GM10248 (cell line): ENCODE data around the gene LGALS14.

Experiments
- CTCF ChIA-PET: fragments of 300-600 bp; sonication (Branson Sonifier 250); formaldehyde crosslinking; extraction: SDS; loops from one replicate; lab custom pipeline; 2021; ENCODE audit warnings: antibody characterized with exemption; lab: Yijun Ruan, JAX
- POLR2A ChIA-PET: fragments of 350-650 bp; sonication (Branson Sonifier 250); formaldehyde crosslinking; extraction: SDS; loops from one replicate; lab custom pipeline; 2020; ENCODE audit warnings: antibody characterized with exemption; lab: Yijun Ruan, JAX
- DNase-seq: peaks from one replicate; pipeline ENCODE4 v3.0.0; 2012; ENCODE audit errors: extremely low spot score
- TF ChIP-seq, protein P1 (sequence below): IDR thresholded peaks from 2 replicates; pipeline ENCODE4 v1.5.1; 2012; ENCODE audit warnings: mild to moderate bottlenecking, low read depth; ENCODE audit errors: extremely low read depth, missing control alignments, control extremely low read depth

LGALS14 gene

GRCh38 chr19:39746836-39747529 lies 42.7 kb downstream of the LGALS14 start:
- CTCF ChIA-PET = no interaction called here
- POLR2A ChIA-PET = no interaction called here
- TF ChIP-seq, protein P1, sequence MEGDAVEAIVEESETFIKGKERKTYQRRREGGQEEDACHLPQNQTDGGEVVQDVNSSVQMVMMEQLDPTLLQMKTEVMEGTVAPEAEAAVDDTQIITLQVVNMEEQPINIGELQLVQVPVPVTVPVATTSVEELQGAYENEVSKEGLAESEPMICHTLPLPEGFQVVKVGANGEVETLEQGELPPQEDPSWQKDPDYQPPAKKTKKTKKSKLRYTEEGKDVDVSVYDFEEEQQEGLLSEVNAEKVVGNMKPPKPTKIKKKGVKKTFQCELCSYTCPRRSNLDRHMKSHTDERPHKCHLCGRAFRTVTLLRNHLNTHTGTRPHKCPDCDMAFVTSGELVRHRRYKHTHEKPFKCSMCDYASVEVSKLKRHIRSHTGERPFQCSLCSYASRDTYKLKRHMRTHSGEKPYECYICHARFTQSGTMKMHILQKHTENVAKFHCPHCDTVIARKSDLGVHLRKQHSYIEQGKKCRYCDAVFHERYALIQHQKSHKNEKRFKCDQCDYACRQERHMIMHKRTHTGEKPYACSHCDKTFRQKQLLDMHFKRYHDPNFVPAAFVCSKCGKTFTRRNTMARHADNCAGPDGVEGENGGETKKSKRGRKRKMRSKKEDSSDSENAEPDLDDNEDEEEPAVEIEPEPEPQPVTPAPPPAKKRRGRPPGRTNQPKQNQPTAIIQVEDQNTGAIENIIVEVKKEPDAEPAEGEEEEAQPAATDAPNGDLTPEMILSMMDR = no peak
- DNase-seq = no peak

DNA sequence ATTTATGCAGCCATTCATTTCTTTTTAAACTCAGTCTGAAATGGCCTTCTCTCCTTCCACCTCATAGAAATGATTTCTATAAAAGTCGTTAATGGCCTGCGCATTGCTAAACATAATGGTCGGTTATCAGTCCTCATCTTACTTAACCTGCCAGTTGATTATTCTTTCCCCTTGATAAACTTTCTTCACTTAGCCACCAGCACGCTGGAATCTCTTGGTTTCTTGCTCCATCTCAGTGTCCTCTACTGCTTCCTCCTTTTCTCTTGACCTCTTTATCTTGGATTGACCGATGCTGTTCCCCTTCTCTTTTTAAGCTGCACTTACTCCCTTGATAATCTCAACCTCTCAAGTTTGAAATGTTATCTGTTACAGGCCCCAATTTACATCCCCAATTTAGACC lies 45.7 kb downstream of the LGALS14 start:
- no peak for DNase-seq
- TF ChIP-seq, protein P1 = no peak
- POLR2A ChIA-PET = no interaction called here
- CTCF ChIA-PET = interaction anchor here (2.1 kb wide), 1 partner anchor 9 kb away, joined by 6 read pairs; no protein-coding TSS in a partner anchor

- CTCF ChIA-PET = interaction anchor here (1.0 to 2.1 kb wide), 4 partner anchors 14 to 58 kb away, joined by 3 to 6 read pairs (median 3); no protein-coding TSS in a partner anchor
These were observed 48.1 kb downstream of the LGALS14 start for GRCh38 chr19:39752390-39752789.

GRCh38 chr19:39752795-39753194 lies 48.5 kb downstream of the LGALS14 start:
- ChIA-PET CTCF (interaction anchor here (1.0 to 2.1 kb wide), 6 partner anchors 9 to 59 kb away, joined by 3 to 6 read pairs (median 3); no protein-coding TSS in a partner anchor), POLR2A (no interaction called here)
- no peak for DNase-seq
- TF ChIP-seq, protein P1 = no peak

More at GRCh38 chr19:39752390-39752789, 48.1 kb downstream of the LGALS14 start:
- POLR2A ChIA-PET = no interaction called here
- DNase-seq = no peak
- TF ChIP-seq, protein P1 = no peak

DNA sequence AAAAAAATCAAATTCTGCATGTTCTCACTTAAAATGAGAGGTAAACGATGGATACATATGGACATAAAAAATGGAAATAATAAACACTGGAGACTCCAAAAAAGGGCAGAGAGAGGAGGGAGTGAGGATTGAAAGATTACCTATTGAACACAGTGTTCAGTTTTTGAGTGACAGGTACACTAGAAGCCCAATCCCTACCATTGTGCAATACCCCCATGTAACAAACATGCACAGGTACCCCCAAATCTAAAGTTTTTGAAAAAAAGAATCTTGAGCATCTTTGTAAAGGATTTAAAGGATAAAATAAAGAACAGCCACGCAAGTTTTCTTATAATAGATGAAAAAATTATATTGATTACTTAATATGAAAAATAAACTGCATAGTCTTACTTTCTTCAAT lies 50.3 kb downstream of the LGALS14 start:
- ChIA-PET POLR2A (no interaction called here), CTCF (interaction anchor here (1.8 to 2.5 kb wide), 3 partner anchors 14 to 89 kb away, joined by 6 to 9 read pairs (median 7); no protein-coding TSS in a partner anchor)
- no peak for DNase-seq
- TF ChIP-seq, protein P1 = no peak

GRCh38 chr19:39754971-39755370 lies 50.7 kb downstream of the LGALS14 start:
- ChIA-PET POLR2A (no interaction called here), CTCF (interaction anchor here (1.8 to 2.5 kb wide), 3 partner anchors 13 to 89 kb away, joined by 6 to 9 read pairs (median 7); no protein-coding TSS in a partner anchor)
- TF ChIP-seq, protein P1 = no peak
- DNase-seq = no peak
